ENCODE results near the gene B9D1. TPM values are rescaled to one million over a fixed set of nuclear protein-coding genes. Genes with fewer than 3 reads are reported as not detected.

Gene B9D1
- total RNA-seq, 1 donor from 2014 or later: 12.4 TPM

GRCh38 chr17:19299214-19299747 lies 63.2 kb downstream of the B9D1 start:
- DNase-seq (ENCODE audit: low read depth): no peak
- FAIRE-seq: no peak
- no peaks in the 10 kb centered on the region for H3K27me3 ChIP-seq (ENCODE audit: control insufficient read depth, insufficient read depth, low read length)
- TF ChIP-seq CTCF (IDR thresholded peaks at IDR 0.05; ENCODE audit: insufficient read depth, low read length, severe bottlenecking): no peak
- no peak overlapping the region for H3K4me3 ChIP-seq (ENCODE audit: low read depth, low read length)
- H3K36me3 ChIP-seq (ENCODE audit: control insufficient read depth, insufficient read depth, low read length): peaks cover 3% of the 10 kb centered on the region

- H3K36me3 ChIP-seq (ENCODE audit: control insufficient read depth, insufficient read depth, low read length): no peaks in the 10 kb centered on the region
- H3K27me3 ChIP-seq (ENCODE audit: control insufficient read depth, insufficient read depth, low read length): no peaks in the 10 kb centered on the region
- FAIRE-seq (no peak), DNase-seq (ENCODE audit: low read depth) (no peak)
- H3K4me3 ChIP-seq (ENCODE audit: low read depth, low read length): no peak overlapping the region
- no peak for TF ChIP-seq CTCF (IDR thresholded peaks at IDR 0.05; ENCODE audit: insufficient read depth, low read length, severe bottlenecking)
These were observed 63.8 kb downstream of the B9D1 start for GRCh38 chr17:19298569-19299213.

- Histone ChIP-seq H3K4me3 (ENCODE audit: low read depth, low read length) (no peak overlapping the region), H3K27me3 (ENCODE audit: control insufficient read depth, insufficient read depth, low read length) (no peaks in the 10 kb centered on the region), H3K36me3 (ENCODE audit: control insufficient read depth, insufficient read depth, low read length) (no peaks in the 10 kb centered on the region)
- DNase-seq (ENCODE audit: low read depth): no peak
- FAIRE-seq: no peak
- no peak for TF ChIP-seq CTCF (IDR thresholded peaks at IDR 0.05; ENCODE audit: insufficient read depth, low read length, severe bottlenecking)
These were observed 65.4 kb downstream of the B9D1 start for GRCh38 chr17:19296786-19297778.

- H3K36me3 ChIP-seq (ENCODE audit: control insufficient read depth, insufficient read depth, low read length): no peaks in the 10 kb centered on the region
- no peak overlapping the region for H3K4me3 ChIP-seq (ENCODE audit: low read depth, low read length)
- no peak for DNase-seq (ENCODE audit: low read depth)
- H3K27me3 ChIP-seq (ENCODE audit: control insufficient read depth, insufficient read depth, low read length): no peaks in the 10 kb centered on the region
- TF ChIP-seq CTCF (IDR thresholded peaks at IDR 0.05; ENCODE audit: insufficient read depth, low read length, severe bottlenecking): no peak
- FAIRE-seq: no peak
These were observed 66.9 kb downstream of the B9D1 start for GRCh38 chr17:19295473-19296135.

- no peak for FAIRE-seq
- H3K4me3 ChIP-seq (ENCODE audit: low read depth, low read length): no peak overlapping the region
- DNase-seq (ENCODE audit: low read depth): no peak
- no peaks in the 10 kb centered on the region for H3K27me3 ChIP-seq (ENCODE audit: control insufficient read depth, insufficient read depth, low read length)
- H3K36me3 ChIP-seq (ENCODE audit: control insufficient read depth, insufficient read depth, low read length): no peaks in the 10 kb centered on the region
- TF ChIP-seq CTCF (IDR thresholded peaks at IDR 0.05; ENCODE audit: insufficient read depth, low read length, severe bottlenecking): no peak
These were observed 68.1 kb downstream of the B9D1 start for GRCh38 chr17:19294443-19294842.

Other genes starting within 250 kb of the B9D1 start
- gene GRAPL, start 235.1 kb downstream of the B9D1 start, total RNA-seq: not detected in 2 replicates
- 13.7 and 23.3 TPM in 2 replicates for gene EPN2, start 125.4 kb downstream of the B9D1 start, total RNA-seq
- 6.8 and 11.1 TPM in 2 replicates for gene MAPK7, start 15.8 kb upstream of the B9D1 start, total RNA-seq
- gene MFAP4, start 24.5 kb upstream of the B9D1 start, total RNA-seq: 0.26 TPM in 1 of 2 replicates, not detected in the other
- gene RNF112, start 48.5 kb upstream of the B9D1 start, total RNA-seq: 0.26 and 0.64 TPM in 2 replicates
- 1.3 and 1.6 TPM in 2 replicates for gene SLC47A1, start 171.1 kb upstream of the B9D1 start, total RNA-seq

Data from bronchial epithelial cell (primary cell).